T-helper 22 cell (primary cell): Measurements from ENCODE around the gene FAM83E.
"Not testable (repeated sequence)": the region's sequence is repeated elsewhere in the genome, so short reads cannot be mapped to it uniquely, and the experiment has no call there.

ENCODE experiments used
- DNase-seq: peaks from one replicate; pipeline ENCODE4 v3.0.0-alpha.2; 2020; ENCODE audit warnings: low read depth

FAM83E gene

DNA sequence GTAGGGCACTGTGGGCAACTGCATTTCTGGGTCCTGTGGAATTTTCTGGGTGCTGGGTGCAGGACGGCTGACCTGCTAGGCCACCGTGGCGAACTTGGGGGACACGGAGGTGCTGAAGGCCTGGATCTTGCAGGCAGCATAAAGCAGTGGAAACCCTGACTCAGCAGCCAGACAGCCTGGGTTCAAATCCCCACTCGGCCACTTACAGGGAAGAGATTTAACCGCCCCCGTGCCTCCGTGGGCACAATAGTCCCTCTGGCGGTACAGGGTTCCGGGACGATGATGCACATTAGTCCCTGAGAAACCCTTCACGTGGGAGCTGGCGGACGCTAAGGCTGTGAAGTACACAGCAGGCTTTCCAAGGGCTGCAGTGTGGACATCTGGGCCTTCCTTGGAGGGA is 3.0 kb downstream of the FAM83E start:
- DNase-seq = no peak

DNA sequence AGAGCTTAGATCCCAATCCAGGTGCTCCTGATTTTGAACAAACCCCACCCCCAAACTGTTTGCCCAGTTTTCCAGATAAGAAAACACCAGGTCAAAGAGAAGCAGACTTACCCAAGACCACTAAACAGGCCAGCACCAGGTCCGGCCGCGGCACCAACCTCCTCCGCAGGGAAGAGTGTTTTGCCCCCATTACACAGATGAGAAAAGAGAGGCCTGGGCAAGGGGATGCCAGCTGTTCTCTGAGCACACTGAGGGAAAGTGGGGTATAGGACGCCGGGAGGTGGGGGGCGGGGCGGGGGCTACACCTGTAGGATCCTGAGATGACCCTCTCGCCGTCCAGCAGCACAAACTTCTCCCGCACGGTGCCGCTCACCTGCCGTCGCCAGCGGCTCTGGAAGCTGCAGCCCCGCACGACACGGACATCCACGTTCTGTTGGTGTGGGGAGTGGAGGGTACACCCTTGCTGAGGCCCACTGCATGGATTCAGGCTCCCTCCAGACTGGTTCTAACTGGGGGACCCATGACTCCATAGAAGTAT is 5.2 kb downstream of the FAM83E start:
- DNase-seq = no peak

DNA sequence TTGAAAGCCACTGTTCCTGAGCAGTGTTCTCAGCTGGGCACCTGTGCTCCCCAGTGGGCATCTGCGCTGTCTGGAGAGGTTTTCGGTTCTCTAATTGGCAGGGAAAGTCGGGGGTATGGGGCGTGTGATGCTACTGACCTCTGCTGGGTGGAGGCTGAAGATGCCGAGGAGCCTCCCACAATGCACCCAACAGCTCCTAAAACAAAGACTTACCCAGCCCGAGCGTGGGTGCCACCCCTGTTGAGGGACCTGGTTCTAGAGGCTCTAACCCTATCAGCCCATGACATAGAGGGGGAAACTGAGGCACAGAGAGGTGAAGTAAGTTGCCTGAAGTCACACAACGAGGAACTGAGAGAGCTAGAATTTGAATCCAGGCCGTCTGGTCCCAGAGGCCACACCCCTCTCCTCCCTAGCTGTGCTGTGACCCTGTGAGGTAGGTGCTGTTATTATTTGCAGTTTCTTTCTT is 6.0 kb downstream of the FAM83E start:
- DNase-seq = no peak

DNA sequence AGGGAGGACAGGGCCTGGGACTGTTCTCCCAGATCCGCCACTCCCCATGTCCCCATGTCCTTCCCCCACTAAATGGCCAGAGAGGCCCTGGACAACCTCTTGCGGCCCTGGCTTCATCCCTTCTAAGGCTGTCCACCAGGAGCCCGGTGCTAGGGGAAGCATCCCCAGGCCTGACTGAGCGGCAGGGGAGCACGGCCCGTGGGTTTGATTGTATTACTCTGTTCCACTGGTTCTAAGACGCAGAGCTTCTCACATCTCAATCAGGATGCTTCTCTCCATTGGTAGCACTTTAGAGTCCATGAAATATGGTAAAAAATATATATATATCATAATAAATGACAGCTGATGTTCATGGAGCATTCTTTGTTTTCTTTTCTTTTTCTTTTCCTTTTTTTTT is 7.5 kb downstream of the FAM83E start:
- no peak for DNase-seq

DNA sequence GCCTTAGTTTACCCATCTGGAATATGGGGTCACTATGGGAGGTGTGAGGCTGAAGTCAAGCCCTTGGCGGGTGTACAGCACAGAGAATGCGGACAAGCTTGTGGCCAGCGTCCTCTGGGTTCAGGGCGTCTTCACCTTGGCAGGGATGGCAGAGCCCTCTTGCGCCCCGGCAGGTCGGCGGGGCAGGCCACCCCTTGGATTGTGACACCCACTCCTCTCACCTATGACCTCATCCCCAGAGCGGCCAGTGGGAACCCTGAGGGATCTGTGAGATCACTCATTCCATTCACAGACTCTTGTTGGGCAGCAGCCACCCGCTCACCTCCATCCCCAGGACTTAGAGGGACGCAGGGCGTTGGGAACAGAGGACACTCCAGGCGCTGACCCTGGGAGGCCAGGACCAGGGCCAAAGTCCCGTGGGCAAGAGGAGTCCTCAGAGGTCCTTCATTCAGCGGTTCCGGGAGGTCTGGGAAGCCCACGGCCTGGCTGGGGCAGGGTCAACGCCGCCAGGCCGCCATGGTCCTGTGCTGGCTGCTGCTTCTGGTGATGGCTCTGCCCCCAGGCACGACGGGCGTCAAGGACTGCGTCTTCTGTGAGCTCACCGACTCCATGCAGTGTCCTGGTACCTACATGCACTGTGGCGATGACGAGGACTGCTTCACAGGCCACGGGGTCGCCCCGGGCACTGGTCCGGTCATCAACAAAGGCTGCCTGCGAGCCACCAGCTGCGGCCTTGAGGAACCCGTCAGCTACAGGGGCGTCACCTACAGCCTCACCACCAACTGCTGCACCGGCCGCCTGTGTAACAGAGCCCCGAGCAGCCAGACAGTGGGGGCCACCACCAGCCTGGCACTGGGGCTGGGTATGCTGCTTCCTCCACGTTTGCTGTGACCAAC is 8.2 kb downstream of the FAM83E start, which contains the start of gene SPACA4:
SPACA4 (plus strand) TSS at position 280 of the 896 bp plus-strand sequence; CDS start at position 517, 237 bp downstream.
- no peak for DNase-seq

DNA sequence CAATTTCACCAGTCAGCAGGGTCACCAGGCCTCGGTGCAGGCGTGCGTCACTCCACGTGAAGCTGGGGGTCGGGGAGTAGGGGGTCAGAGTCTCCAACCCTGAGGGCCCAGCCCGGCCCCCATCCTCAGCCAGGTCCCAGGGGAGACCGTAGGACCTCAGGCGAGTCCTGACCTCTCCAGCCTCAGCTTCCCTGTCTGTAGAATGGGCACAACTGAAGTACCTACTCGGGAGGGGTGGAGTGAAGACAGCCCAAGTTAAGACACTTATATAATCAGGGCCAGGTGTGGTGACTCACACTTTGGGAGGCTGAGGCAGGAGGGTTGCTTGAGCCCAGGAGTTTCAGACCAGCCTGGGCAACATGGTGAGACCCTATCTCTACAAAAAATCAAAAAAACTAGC is 11.0 kb downstream of the FAM83E start:
- no peak for DNase-seq

DNA sequence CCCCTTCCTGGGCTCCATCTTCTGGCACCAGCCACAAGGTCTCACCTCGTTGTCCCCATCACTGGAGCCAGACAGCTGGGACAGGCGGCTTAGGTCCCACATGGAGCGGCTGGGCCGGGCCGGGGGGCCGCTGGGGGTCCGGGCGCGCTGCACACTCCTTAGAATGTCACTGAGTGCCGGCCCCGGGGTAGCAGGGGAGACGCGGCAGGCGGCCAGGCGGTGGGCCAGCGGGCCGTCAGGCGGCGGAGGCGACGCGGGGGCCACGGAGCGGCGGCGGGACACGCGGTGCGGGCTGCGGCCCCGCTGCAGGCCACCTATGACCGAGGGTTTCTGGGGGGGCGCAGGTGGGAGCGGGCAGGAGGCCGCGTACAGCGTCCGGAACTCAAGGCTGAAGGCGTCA is 11.4 kb downstream of the FAM83E start:
- no peak for DNase-seq

DNA sequence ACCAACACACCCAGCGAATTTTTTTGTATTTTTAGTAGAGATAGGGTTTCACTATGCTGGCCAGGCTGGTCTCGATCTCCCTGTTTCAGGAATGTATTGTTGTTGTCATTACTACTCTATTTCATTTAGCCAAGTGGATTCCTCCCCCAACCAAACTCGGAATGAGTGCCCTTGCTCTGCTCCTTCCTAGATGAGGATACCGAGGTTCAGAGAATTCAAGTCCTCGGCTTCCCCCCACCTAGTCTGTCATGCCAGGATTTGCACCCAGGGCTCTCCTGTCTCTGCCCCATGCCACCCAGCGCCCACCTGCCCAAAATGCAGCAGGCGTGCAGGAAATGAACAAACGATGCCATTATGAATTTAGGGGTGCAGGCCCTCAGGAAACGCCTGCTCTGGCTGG is 11.9 kb downstream of the FAM83E start:
- DNase-seq = no peak

DNA sequence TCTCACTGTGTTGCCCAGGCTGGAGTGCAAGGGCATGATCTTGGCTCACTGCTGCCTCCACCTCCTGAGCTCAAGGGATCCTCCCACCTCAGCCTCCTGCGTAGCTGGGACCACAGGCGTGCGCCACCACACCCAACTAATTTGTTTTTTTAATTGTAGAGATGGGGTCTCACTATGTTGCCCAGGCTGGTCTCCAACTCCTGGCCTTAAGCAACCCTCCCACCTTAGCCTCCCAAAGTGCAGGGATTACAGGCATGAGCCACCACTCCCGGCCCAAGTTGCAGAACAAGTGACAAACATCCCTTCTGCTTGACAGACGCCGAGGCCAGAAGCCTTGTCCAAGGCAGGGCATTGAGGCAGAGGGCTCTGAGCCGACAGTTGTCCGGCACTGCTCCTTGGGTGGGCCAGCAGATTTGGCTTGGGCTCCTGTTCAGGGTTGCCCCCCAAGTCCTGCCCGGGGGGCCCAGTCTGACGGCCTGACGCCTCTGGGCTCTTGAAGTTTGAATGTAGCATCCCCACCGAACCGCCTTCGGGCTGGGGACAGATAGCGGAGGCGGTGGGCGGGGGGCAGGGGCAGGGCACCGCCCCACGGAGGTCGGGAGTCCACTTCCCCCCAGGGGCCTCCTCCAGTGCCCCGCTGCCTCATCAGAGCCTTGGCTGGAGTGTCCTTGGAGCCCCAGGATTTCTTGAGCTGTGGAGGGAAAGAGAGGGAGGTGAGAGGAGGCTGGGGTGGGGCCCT is 14.0 kb downstream of the FAM83E start:
- DNase-seq = no peak

DNA sequence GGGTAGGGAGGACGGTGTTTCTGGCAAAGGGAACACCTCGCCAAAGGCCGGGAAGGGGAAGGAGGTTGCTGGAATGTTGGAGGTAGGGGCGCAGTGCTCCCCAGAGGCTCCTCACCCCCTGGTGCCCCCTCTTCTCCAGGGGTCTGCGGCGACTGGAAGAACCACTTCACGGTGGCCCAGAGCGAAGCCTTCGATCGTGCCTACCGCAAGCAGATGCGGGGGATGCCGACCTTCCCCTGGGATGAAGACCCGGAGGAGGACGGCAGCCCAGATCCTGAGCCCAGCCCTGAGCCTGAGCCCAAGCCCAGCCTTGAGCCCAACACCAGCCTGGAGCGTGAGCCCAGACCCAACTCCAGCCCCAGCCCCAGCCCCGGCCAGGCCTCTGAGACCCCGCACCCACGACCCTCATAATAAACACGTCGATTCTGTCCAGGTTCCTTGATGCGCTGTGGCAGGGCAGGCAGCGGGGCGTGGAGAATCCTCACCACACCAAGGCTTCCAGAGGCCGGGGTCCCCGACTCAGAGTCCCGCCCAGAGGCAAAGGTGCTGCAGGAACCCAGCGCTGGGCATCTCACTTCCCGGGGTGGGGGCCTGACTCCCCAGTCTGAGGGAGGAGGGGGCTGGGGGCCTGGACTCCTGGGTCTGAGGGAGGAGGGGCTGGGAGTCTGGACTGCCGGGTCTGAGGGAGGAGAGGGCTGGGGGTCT is 15.7 kb downstream of the FAM83E start:
- DNase-seq = no peak

DNA sequence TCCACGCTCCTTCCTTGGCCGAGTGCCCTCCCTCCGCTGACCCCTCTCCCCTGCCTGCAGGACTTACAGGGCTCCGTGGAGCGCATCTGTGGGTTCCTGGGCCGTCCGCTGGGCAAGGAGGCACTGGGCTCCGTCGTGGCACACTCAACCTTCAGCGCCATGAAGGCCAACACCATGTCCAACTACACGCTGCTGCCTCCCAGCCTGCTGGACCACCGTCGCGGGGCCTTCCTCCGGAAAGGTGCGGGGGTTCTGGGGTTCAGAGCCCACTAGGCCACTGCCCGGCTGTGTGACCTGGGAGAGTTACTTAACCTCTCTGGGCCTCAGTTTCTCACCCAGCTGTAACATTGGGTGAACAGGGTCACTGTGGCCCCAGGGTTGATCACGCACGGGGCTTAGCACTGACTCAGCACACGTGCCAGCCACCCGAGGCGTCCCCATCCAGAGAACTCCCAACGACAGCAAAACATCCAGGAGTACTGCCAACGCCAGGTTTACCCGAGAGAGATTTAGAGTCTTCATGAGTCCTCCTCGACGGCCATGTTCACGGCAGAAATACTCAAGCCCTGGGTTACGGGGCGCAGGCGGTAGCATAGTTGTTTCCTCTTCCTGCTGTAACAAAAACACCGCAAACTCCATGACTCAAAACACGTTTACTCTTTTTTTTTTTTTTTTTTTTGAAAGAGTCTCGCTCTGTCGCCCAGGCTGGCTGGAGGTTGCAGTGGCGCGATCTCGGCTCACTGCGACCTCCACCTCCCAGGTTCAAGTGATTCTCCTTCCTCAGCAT is 18.0 kb downstream of the FAM83E start:
- peak; percentile 38 for DNase-seq

DNA sequence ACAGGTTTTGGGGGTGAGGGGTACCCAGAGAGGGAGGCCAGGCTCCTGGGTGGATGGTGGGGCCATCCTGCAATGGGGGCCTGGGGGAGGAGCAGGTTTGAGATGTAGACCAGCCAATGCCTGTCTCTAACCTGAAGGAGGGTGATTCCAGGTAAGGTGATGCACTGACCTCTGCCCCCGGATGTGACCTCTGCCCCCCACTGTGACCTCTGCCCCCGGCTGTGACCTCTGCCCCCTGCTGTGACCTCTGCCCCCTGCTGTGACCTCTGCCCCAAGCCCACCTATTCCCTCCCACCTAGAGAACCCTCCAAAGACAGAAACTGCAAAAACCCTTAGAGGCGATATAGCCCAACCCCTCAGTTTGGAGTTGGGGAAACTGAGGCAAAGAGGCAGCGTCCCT is 18.6 kb downstream of the FAM83E start:
- DNase-seq = no peak

DNA sequence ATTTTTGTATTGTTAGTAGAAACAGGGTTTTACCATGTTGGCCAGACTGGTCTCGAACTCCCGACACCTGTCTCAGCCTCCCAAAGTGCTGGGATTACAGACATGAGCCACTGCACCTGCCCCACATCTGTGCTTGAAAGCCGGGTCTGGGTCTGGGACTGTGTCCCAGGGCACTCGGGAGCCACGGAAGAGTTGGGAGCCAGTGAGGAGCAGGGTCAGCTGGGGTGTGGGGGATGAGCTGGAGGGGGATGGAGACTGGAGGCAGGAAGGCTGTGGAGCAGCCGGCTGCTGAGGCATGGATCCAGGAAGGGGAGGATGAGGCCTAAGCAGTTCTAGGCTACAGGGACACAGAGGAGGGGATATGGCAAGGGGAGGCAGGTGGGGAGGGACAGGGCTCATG is 19.0 kb downstream of the FAM83E start:
- no peak for DNase-seq

DNA sequence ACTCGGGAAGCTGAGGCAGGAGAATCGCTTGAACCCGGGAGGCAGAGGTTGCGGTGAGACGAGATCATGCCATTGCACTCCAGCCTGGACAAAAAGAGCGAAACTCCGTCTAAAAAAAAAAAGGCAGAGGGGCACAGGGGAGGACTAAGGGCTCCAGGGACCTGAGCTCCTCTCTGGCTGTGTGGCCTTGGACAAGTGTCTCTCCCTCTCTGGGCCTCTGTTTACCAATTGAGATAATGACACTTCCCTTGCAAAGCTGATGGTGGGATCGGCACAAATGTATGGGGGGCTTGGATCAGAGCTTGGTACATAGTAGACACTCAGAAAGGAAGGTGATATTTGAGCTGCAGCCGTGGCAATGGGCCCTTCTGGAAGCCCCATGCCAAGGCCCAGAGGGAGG is 19.7 kb downstream of the FAM83E start:
- no peak for DNase-seq

DNA sequence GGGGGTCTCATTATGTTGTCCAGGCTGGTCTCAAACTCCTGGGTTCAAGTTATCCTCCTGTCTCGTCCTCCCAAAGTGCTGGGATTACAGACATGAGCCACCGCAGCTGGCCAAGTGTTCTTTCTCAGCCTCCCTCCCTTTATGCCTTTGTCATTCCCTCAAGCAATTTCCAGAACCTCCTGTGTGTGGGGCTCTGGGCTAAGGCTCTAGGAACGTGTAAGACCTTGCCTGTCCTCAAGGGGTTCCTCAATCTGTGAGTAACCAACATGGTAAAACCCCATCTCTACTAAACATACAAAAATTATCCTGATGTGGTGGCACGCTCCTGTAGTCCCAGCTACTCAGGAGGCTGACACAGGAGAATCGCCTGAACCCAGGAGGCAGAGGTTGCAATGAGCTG is 23.9 kb downstream of the FAM83E start:
- DNase-seq = no peak

DNA sequence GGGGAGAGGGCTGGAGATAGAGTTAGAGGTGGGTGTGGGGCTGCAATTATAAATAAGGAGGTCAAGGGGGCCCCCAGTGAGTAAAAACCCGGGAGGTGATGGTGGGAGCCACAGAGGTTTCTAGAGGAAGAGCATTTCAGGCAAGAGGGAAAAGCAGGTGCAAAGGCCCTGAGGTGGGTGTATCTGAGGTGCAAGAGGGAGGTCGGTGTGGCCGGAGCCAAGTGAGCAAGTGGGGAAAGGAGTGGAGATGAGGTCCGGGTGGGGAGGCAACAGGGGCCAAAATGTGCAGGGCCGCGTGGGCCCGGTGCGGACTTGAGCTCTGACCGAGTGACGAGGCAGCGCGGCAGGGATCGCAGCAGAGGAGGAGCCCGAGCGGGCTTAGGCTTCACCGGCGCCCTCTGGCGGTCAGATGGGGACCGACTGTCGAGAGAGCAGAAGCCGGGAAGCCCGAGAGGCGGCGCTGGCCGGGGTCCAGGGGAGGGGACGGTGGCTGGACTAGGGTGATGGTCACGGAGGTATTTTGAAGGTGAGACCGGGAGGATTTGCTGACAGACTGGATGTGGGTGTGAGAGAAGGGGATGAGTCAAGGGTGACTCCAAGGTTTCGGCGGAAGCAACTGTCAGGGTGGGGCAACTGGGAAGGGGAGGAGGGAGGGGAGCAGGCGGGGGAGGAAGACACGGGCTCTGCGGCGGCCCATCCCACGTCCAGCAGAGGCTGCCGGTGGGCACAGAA is 26.0 kb downstream of the FAM83E start:
- peak; percentile 65 for DNase-seq

DNA sequence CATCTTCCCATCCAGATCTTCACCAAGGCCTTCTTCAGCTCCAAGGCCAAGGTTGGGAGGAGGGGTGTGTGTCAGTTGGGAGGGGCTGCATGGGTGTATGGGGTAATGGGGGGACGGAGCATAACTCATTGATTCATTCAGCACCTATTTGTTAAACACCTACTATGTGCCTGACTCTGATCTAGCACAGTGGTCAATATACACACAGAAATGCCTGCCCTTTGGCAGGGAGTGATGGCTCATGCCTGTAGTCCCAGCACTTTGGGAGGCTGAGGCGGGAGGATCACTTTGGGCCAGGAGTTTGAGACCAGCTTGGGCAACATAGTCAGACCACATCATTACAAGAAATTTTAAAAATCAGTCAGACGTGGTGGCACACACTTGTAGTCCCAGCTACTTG is 27.5 kb downstream of the FAM83E start:
- no peak for DNase-seq

DNA sequence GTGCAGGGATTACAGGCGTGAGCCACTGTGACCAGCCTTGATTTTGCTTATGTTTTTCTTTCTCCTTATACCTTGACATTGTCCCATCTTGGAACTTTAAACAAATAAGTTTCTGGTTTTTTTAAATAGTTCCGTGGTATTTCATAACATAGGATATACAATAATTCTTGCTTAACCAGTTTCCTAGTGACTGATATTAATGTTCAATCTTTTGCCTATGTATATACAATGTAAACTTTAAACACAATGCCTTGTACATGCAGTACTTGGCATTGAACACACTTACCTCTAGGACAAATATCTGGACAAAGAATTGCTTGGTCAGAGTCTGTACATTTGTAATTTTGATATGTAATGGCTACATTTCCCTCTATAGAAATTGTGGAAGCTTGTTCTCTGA is 32.7 kb downstream of the FAM83E start:
- no peak for DNase-seq

DNA sequence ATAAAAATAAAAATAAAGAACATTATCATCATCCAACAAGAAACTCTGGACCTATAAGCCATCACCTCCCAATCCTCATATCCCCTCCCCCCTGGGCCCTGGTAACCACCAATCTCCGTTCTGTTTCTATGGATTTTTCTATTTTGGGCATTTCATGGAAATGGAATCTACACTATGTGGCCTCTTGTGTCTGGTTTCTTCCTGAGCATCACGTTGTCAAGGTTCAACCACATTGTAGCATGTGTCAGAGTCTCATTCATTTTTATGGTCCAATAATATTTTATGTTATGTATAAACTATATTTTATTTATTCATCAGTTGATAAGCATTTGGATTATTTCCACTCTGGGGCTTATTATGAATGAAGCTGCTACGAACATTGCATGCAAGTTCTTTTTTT is 36.0 kb downstream of the FAM83E start:
- DNase-seq = no peak

DNA sequence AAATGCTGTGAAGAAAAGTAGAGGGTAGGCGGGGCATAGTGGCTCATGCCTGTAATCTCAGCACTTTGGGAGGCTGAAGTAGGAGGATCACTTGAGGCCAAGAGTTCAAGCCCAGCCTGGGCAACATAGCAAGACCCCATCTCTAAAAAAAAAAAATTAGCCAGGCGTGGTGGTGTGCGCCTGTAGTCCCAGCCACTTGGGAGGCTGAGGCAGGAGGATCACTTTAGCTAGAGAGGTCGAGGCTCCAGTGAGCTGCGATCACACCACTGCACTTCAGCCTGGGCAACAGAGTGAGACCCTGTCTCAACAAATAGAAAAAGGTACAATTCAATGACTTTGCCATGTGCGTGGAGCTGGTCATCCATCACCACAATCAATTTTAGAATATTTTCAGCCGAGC is 37.0 kb downstream of the FAM83E start:
- DNase-seq = not testable (repeated sequence)
